Nucleus accumbens (tissue), 56 donors: ENCODE data around the gene HNRNPA1.
A peak's percentile ranks its signal among the peaks of the same experiment; 100 is the strongest.
"Not testable (repeated sequence)": the region's sequence is repeated elsewhere in the genome, so short reads cannot be mapped to it uniquely, and the experiment has no call there.

Source experiments
- DNase-seq, 56 donors: peaks; one replicate each; lab custom pipeline; 2025; lab: John Stamatoyannopoulos, UW

The HNRNPA1 gene

DNA sequence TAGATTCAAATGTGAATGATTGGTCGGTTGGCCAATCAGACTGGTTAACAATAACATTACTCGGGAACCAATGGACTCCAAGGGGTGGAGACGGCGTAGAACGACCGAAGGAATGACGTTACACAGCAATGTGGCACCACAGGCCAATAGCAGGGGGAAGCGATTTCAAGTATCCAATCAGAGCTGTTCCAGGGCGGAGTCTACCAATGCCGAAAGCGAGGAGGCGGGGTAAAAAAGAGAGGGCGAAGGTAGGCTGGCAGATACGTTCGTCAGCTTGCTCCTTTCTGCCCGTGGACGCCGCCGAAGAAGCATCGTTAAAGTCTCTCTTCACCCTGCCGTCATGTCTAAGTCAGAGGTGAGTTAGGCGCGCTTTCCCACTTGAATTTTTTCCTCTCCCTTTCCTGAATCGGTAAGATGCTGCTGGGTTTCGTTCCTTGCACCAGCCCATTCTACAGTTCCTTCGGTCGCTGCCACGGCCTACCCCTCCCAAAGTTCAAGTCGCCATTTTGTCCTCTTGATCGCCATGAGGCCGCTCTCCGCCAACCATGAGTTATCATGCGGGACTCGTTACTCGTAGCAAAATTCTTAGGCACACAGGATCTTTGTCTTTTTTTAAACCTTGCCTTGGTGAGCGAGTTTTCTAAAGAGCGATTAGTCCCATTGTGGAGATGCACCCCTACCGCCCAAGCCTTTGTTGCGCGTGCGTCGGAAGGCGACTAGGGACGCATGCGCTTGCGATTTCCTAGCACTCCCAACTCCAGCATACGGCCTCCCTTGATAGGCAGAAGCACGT, at the start of gene HNRNPA1:
Gene HNRNPA1 (plus strand): TSS at position 259 of the 793 bp plus-strand sequence. CDS start 82 bp downstream, at position 341.
- peak; percentile 75 to 99 (median 97) for DNase-seq

DNA sequence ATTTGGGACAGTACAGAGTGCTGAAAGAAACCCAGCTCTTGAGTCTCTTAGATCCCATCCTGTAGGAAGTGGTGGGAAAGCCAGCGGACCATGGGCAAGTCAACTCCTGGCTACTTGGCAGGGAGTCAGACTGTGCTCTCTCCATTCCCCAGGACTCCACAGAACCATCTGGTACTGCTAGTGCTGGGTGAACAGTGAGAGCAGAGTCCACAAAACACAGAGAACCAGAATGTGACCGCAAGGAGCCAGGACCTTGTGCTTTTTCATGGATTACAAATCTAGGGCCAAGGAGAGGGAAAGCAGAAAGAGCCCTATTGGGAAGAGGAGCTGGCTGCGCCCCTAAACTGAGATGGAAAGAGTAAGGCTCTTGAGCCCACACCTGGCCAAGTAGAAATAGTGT, 49.3 kb upstream of the HNRNPA1 start:
- DNase-seq, result not testable (repeated sequence)

DNA sequence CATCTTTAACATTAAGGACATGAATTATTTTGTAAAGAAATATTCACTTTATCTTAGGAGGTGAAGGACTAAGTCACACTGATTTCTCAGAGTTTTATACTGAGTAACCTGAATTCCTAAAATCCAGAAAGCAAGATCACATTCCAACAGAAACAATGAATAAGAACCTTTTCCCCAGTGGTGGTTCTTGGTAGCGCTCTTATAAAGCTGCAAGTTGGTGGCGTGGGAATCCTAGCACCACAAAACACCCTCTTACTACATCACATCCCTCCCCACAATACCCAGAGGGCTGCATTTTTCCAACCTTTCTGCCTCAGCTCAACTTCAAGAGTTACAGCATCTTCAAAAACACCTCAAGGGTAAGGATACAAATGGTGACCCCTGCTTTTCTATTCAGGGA, 47.7 kb upstream of the HNRNPA1 start:
- no peak for DNase-seq

DNA sequence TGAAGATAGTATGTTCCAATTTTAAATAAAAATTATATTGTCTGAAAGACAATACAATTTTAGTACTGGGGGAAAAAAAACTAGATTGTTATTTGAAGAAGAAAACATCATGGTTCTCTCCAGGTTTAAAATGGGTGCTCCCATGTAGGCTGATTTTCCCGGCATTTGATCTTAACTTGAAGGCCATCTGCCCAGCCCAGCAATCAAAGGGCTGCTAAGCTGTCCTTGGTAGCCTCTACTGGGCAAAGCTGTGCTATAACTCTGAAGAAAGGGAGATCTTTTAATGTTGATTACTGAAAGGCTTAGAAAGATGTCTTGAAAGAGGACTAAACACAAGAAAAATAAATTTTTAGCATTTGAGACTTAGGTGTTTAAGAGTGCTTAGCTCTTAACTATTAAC, 42.0 kb upstream of the HNRNPA1 start:
- DNase-seq, result no peak

DNA sequence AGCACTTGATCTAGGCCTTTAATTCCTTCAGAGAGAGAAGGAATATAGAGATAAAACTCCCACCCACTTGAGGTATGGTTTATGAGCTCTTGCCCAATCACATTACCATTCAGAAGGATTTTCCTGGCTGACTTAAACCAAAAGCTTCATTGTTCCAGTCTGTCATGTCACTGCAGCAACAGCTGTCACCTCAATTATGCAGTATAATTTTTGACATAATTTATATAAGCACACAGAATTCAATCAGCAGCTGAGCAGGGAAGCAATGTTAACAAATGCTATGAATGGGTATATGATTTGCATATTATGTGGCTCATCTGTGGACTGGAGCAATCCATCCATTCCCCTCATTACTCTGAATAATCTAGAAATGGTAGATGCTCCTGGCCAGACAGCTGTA, 40.9 kb upstream of the HNRNPA1 start:
- DNase-seq, result no peak

DNA sequence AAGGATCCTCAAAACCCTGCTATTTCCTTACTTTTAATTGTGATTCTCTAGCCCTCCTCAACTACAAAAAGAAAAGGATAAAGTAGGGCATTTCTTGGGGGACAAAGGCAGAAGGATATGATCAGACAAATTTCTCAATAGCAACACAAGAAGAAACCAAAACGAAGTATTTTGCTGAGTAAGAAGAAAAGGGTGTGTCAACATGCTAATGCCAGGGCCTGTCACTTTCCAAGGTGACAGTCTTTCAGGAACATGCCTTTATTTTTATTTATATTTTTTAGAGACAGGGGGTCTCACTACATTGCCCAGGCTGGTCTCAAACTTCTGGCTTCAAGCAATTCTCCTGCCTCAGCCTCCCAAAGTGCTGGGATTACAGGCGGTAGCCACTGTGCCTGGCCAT, 40.4 kb upstream of the HNRNPA1 start:
- no peak for DNase-seq

DNA sequence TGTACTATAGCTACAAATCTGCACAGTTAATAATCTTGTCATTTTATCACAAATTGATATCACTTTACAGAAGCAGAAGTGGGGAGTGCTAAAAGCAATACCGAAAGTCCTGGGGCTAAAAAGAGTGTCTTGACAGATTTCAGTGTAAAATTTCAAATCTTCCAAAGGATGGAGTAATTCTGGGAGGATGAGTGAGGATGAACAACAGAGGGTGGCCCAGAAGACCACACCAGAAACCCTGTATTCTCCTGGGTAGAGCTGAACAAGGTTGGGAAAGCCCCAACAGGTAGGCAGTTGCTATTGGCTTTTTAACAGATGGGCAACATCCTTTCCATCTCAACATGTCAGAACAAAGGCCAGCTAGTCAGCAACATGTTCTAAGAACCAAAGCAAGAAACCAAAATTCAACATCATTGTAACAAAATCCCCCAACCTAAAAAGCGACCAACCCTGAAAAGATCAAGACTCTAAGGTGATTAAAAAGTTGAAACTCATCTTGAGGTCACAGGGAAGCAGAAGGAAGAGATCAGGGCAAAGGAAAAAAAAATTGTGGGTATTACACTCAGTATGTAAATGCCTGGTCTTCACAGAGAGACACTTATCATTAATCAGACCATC, 39.4 kb upstream of the HNRNPA1 start:
- no peak for DNase-seq

DNA sequence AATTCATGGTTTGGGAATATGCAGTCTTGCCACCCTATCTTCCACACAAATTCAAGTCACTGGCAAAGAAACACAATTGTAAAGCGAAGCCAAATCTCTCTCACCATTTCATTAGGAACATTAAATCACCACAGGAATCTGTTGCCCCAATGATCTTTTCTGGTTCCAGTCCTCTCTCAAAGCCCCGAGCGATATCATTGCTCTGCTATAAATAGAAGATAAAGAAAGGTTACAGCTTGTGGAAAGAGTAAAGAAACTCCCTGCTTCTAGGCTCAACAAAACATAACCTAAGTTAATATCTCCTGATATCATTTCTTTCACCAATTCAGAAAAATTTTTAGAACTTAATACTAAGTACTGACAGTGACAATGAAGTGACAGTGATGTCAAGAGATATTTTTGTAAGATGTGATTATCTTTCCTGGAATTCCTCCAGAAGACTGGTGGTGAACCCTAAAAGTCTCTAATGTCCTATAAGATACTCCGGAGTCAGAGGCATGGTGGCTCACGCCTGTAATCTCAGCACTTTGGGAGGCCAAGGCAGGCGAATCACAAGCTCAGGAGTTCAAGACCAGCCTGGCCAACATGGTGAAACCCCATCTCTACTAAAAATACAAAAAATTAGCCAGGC, 34.4 kb upstream of the HNRNPA1 start:
- DNase-seq, result no peak

DNA sequence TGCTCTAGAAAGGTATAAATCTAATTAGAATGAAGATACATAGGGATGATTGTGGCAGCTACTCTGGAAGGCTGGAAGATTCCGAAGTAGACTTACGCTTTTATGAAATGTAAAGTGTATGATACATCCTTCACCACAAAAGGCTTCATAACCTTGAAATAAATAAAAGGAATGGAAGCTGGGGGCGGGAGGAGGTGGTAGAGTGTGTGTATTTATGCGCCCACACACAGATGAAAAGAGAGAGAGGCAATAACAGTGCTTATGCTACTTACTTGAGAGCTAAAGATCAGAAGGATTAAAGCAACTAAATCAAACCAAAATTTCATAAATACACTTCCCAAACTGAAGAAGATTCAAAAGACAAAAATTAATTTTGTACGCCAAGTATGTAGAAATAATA, 31.0 kb upstream of the HNRNPA1 start:
- DNase-seq, result peak in 3 of 56 donors; percentile 6 to 34 (median 28)

DNA sequence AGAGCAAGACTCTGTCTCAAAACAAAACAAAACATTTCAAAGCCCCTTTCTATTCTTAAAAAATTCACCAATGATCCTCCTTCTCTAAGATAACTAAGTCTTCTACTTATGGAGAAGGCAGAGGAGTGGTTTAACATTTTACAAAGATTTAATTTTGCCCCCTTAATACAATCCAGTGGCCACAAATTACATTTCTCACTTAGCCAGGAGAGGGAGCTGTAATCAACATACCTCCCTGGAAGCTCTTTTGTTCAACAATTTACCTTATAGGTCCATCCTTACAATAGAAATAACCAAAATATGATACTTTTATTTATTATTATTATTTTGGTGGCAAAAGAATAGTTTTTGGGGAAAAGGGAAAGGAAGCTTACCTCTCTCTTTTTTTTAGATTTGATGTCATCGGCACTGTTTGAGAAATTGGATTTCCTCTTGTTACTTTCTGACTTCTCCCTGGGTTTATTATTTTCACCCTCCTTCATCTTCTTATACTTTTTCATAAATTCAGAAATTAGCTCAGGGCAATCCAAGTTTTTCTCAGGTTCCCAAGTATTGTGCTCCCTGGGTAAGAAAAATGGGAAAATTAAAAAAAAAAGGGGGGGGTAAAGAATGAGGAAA, 28.8 kb upstream of the HNRNPA1 start:
- DNase-seq, result no peak

DNA sequence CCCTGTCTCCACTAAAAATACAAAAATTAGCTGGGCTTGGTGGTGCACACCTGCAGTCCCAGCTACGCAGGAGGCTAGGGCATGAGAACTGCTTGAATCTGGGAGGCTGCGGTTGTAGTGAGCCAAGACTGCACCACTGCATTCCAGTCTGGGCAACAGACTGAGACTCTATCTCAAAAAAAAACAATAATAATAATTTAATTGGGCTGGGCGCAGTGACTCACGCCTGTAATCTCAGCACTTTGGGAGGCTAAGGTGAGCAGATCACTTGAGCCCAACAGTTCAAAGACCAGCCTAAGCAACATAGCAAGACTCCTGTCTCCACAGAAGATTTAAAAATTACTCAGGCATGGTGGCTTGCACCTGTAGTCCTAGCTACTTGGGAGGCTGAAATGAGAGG, 27.3 kb upstream of the HNRNPA1 start:
- no peak for DNase-seq

DNA sequence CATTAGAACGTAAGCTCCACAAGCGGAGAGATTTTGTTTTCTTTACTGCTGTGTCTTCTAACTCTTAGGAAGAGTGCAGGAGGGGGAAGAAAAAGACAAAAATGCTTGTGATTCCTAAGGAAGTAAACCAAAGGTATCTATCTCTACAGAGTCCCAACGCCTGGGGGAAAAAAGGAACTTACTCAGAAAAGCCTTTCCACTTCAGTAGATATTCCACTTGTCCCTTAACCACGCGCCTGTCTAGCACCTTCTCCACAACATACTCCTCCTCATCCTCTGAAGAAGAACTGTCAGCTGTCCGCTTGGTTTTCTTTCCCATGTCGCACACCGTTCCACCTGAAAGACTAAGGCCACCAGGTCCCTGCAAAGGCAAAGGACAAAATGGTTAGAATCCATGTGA, 23.2 kb upstream of the HNRNPA1 start:
- DNase-seq, result no peak

DNA sequence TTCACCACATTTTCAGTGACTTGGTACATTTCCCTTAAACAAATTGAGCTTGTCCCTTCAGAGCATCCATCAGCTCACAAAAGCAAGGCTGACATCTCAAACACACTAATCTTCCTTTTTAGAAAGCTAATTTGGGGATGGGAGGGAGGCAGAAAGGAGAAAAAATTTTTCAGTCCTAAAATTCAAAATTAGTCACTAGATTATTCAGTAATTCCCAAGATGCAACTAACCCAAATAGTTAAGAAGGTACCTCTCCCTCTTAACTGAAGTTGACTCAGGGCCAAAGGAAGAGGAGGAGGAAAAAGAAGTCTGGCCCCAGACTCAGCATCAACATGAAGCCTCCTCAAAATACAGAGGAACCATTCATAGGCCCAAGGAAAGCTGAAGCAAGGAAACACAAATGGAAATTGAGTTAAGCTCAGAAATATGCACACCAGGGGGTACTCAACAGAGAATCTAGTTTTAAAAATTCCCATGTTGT, 22.3 kb upstream of the HNRNPA1 start:
- no peak for DNase-seq

DNA sequence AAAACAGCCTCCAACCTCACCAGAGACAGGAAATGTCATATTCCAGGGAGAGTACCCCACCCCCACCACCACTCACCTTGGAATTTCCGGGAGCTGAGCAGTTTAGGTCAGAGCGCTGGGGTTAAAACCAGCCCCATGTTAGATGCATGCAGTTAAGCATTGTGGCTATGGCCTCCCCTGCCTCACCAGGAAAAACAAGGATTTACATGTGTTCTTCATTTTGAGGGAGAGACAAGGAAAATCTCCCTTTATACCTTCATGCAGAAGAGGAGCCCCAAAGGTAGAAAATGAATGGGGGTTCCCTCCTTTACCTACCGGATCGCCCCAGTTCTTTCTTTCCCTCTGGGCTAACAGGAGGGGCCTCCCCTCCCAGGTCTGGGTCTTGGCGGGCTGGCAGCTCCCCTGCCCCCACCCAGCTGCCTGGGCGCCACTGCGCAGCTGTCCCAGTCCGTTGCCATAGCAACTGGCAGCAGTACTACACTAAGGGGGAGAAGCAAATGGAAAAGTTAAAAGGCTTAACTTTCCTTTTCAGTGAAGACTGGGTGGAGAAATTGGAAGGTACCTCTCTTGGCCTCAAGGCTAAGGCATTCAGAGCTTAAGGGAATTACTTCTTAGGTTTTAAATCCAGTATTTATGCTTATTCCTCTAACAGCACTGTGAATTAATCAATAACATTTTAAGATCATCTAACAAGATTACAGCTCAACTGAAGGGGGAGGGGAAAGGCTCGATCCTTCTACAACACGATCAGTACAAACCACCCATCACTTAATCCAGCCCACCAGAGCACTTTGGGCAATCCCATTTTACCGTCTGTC, 21.1 kb upstream of the HNRNPA1 start:
- peak; percentile 9 to 90 (median 78) for DNase-seq

DNA sequence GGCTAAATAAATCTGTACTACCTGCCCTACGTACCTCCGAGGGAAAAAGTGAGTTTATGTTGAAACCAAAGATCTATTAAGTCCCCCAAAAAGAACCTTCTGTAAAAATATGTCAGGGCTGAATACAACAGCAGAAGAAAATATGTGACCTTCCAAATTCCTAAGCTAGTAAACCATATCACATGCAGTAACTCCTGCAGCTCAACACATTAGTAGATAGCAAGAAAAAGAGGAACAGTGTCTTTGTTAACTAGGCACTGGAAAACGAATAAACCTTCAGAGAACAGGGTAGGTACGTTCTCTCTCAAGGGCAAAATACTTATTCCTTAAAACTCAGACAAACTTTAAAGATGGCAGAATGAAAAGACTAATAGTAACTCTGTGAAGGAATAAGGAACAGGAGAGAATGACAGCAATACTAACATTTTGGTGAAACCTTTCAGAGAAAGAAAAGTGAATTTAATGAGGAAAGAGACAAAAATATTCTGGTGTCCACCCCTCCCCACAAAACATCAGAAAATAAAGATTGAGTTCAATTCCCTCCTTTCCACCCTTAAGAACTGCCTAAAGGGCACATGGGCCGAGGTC, 18.6 kb upstream of the HNRNPA1 start:
- no peak for DNase-seq

DNA sequence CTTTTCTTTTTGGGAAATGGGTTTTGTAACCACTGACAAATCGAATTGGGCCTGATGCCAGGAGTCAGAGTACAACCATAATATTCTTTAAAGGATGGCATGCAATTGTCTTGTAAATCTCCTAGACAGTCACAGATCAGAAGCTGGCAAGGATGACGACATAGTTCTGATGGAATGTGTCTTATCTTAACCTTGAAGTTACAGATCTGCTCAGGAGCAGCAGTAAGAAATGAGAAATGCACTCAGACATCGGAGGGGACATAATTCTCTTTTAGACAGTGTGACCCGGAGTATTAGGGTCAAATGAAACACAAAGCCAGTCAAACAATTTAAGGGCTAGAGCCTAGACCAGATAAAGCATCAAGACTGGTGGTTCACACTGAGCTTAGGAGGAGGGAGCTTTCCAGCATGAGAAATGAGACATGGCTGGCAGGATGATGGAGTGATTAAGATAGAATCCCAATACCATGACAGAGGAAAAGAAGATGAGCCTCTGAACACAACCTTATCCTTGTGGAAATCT, 18.1 kb upstream of the HNRNPA1 start:
- peak in 1 of 56 donors; percentile 23 for DNase-seq

DNA sequence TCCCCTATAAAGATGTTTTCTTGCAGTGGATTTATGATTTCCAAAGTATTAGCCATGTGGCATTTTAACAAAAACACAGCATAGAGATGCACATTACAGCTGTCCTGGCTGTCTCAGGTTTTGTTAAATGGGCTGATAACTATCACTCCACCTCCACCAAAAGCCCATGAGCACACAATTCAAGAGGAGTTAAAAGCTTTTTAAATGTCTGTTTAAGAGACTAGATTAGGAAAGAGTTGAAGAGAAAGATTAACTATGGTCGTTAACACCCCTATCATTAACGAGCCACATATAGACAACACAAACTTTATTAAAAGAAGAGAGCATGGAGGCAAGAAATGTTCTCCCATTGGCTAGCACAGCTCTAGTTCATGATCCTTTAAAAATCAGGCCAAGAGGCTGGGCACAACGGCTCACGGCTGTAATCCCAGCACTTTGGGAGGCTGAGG, 15.1 kb upstream of the HNRNPA1 start:
- no peak for DNase-seq

DNA sequence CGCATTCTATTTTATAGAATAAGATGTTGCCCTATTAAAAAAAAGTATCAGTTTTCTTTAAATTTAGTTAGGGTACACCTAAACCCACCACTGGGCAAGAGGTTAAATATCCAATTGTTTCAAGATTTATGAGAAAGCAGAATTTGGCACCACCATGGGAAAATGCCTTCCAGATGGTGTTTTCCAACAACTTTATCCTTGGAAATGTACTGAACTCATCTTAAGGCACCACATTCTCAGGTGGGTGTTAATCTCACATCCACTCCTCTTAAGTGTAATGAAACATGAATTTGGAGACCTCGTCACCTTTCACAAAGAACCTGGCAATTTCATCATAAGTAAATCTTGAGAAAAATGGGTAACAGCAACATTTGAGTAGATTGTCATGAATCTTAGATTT, 13.7 kb upstream of the HNRNPA1 start:
- DNase-seq, result no peak

DNA sequence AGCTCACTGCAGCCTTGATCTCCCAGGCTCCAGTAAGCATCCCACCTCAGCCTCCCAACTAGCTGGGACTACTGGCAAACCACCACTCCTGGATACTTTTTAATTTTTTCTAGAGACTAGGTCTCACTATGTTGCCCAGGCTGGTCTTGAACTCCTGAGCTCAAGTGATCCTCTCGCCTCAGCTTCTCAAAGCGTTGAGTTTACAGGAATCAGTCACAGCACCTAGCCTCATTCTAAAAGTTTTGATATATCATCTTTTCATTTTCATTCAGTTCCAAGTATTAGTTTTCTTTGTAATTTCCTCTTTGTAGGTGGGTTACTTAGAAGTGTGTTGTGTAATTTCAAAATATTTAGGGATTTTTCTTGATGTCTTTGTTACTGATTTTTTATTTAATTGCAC, 10.2 kb upstream of the HNRNPA1 start:
- DNase-seq, result no peak

DNA sequence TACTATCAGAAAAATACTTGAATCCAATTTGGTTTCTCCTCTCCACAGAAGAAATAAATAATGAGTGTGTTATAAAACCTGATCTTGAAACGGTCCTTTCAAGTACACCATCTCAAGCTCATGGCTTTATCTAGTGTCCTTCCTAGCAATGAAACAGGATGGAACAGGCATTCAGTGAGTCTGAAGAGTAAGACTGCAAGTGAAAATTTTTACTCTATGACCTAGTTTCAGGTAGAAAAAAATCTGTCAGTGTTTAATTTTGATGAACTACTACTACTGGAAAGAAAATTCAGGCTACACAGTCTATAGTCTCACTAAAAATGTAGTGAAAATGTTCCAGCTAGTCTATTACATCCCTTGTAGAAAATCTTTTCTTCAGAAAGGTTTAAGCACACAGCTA, 8.3 kb upstream of the HNRNPA1 start:
- no peak for DNase-seq
